ENCODE data around the gene YIPF4.

Gene YIPF4

DNA sequence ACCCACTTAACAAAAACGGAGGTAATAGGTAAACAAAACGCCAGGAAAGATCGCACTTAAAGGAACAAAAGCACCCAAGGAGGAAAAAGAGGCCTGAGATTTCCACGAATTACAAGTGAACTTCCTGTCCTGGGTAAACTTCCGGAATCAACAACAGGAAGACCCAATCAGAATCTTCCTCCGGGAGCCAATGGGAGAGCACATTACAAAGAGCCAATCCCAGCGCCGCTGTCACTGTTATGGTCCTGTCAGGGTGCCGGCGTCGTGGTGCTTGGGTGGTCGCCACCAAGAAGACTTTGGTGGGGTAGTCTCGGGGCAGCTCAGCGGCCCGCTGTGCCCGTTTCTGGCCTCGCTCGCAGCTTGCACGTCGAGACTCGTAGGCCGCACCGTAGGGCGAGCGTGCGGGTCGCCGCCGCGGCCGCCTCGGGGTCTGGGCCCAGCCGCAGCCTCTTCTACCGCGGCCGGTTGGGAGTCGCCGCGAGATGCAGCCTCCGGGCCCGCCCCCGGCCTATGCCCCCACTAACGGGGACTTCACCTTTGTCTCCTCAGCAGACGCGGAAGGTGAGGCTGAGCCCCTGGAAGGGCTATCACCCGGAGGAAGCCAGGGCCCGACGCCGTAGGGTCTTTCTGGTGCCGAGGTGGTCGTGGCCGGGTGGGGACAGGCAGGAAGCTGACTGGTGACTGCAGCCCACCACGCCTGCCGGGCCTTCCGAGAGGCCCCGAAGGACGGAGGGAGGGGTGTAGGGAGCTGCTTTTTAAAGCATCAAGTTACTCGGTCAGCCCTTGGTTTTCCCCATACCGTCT is at the start of gene YIPF4:
YIPF4 (plus strand) TSS at position 231 of the 804 bp plus-strand sequence; CDS start at position 483, 252 bp downstream.
- TF ChIP-seq, protein P1, sequence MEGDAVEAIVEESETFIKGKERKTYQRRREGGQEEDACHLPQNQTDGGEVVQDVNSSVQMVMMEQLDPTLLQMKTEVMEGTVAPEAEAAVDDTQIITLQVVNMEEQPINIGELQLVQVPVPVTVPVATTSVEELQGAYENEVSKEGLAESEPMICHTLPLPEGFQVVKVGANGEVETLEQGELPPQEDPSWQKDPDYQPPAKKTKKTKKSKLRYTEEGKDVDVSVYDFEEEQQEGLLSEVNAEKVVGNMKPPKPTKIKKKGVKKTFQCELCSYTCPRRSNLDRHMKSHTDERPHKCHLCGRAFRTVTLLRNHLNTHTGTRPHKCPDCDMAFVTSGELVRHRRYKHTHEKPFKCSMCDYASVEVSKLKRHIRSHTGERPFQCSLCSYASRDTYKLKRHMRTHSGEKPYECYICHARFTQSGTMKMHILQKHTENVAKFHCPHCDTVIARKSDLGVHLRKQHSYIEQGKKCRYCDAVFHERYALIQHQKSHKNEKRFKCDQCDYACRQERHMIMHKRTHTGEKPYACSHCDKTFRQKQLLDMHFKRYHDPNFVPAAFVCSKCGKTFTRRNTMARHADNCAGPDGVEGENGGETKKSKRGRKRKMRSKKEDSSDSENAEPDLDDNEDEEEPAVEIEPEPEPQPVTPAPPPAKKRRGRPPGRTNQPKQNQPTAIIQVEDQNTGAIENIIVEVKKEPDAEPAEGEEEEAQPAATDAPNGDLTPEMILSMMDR (IDR thresholded peaks at IDR 0.05; ENCODE audit: extremely low read depth, insufficient read depth, missing control alignments) = no peak
- in situ Hi-C loops (cut with MboI; ENCODE audit: low pct_unique_long_range_greater_than_20kb, low sequenced_read_pairs, unreplicated experiment) = no loop called here
- peak; percentile 98 for DNase-seq (ENCODE audit: low spot score)

DNA sequence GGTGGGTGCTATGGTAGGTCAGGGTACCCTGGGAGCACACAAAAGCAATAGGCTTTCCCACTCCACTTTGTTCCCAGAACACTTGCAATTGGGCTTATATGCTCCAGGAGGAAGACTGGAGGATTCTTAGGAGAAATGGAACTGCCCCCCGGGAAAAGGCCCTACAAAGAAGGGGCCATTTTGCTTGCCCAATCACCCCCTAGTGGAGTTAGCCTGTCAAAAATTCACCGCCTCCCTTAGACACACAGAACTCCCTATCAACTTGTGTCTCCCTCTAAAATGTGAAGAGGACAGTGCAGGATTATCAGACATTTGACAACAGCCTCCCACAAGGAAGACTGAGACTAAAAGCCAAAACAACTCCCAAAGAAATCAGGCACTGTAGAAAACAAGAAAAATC is 49.5 kb upstream of the YIPF4 start:
- TF ChIP-seq, protein P1 (IDR thresholded peaks at IDR 0.05; ENCODE audit: extremely low read depth, insufficient read depth, missing control alignments) = no peak
- in situ Hi-C loops (cut with MboI; ENCODE audit: low pct_unique_long_range_greater_than_20kb, low sequenced_read_pairs, unreplicated experiment) = no loop called here
- DNase-seq (ENCODE audit: low spot score) = no peak

GRCh38 chr2:32229635-32230034 is 48.1 kb upstream of the YIPF4 start:
- in situ Hi-C loops (cut with MboI; ENCODE audit: low pct_unique_long_range_greater_than_20kb, low sequenced_read_pairs, unreplicated experiment) = no loop called here
- TF ChIP-seq, protein P1 (IDR thresholded peaks at IDR 0.05; ENCODE audit: extremely low read depth, insufficient read depth, missing control alignments) = no peak
- no peak for DNase-seq (ENCODE audit: low spot score)

GRCh38 chr2:32231959-32232358 is 45.7 kb upstream of the YIPF4 start:
- TF ChIP-seq, protein P1 (IDR thresholded peaks at IDR 0.05; ENCODE audit: extremely low read depth, insufficient read depth, missing control alignments) = no peak
- in situ Hi-C loops (cut with MboI; ENCODE audit: low pct_unique_long_range_greater_than_20kb, low sequenced_read_pairs, unreplicated experiment) = no loop called here
- no peak for DNase-seq (ENCODE audit: low spot score)

GRCh38 chr2:32235315-32235714 is 42.4 kb upstream of the YIPF4 start:
- TF ChIP-seq, protein P1 (IDR thresholded peaks at IDR 0.05; ENCODE audit: extremely low read depth, insufficient read depth, missing control alignments) = no peak
- in situ Hi-C loops (cut with MboI; ENCODE audit: low pct_unique_long_range_greater_than_20kb, low sequenced_read_pairs, unreplicated experiment) = no loop called here
- DNase-seq (ENCODE audit: low spot score) = no peak

- no peak for DNase-seq (ENCODE audit: low spot score)
- in situ Hi-C loops (cut with MboI; ENCODE audit: low pct_unique_long_range_greater_than_20kb, low sequenced_read_pairs, unreplicated experiment) = no loop called here
- TF ChIP-seq, protein P1 (IDR thresholded peaks at IDR 0.05; ENCODE audit: extremely low read depth, insufficient read depth, missing control alignments) = no peak
These were observed 40.2 kb upstream of the YIPF4 start for GRCh38 chr2:32237488-32237887.
